ENCODE data around the gene FREY1.
"Not testable (repeated sequence)": the region's sequence is repeated elsewhere in the genome, so short reads cannot be mapped to it uniquely, and the experiment has no call there.

FREY1 gene

GRCh38 chr11:45913942-45914635, 7.0 kb upstream of the FREY1 start:
- DNase-seq (ENCODE audit: low read depth), result no peak

GRCh38 chr11:45913514-45913913, 6.4 kb upstream of the FREY1 start:
- no peak for DNase-seq (ENCODE audit: low read depth)

GRCh38 chr11:45910623-45911022, 3.6 kb upstream of the FREY1 start:
- no peak for DNase-seq (ENCODE audit: low read depth)

- no peak for DNase-seq (ENCODE audit: low read depth)
Measured at GRCh38 chr11:45909594-45910475, 2.8 kb upstream of the FREY1 start.

GRCh38 chr11:45907911-45908370, 870 bp upstream of the FREY1 start:
- no peak for DNase-seq (ENCODE audit: low read depth)

- DNase-seq (ENCODE audit: low read depth), result no peak
Measured at GRCh38 chr11:45906096-45906682, 882 bp downstream of the FREY1 start.

GRCh38 chr11:45905576-45905975, 1.5 kb downstream of the FREY1 start:
- not testable (repeated sequence) for DNase-seq (ENCODE audit: low read depth)

GRCh38 chr11:45905095-45905494, 2.0 kb downstream of the FREY1 start:
- DNase-seq (ENCODE audit: low read depth), result no peak

GRCh38 chr11:45904309-45904915, 2.7 kb downstream of the FREY1 start:
- no peak for DNase-seq (ENCODE audit: low read depth)

GRCh38 chr11:45902452-45903380, 4.4 kb downstream of the FREY1 start:
- DNase-seq (ENCODE audit: low read depth), result no peak

- no peak for DNase-seq (ENCODE audit: low read depth)
Measured at GRCh38 chr11:45901626-45902025, 5.4 kb downstream of the FREY1 start.

GRCh38 chr11:45900916-45901617, 6.0 kb downstream of the FREY1 start:
- no peak for DNase-seq (ENCODE audit: low read depth)

- DNase-seq (ENCODE audit: low read depth), result not testable (repeated sequence)
Measured at GRCh38 chr11:45900175-45900800, 6.8 kb downstream of the FREY1 start.

- DNase-seq (ENCODE audit: low read depth), result peak; percentile 43
Measured at GRCh38 chr11:45899448-45900174, 7.5 kb downstream of the FREY1 start.

- DNase-seq (ENCODE audit: low read depth), result no peak
Measured at GRCh38 chr11:45899086-45899447, 8.0 kb downstream of the FREY1 start.

GRCh38 chr11:45897556-45897955, 9.5 kb downstream of the FREY1 start:
- no peak for DNase-seq (ENCODE audit: low read depth)

GRCh38 chr11:45896422-45896984, 10.6 kb downstream of the FREY1 start:
- DNase-seq (ENCODE audit: low read depth), result no peak

GRCh38 chr11:45895553-45896259, 11.4 kb downstream of the FREY1 start:
- DNase-seq (ENCODE audit: low read depth), result no peak

All from stimulated activated CD8-positive, alpha-beta memory T cell treated with anti-CD3 and anti-CD28 coated beads, Interleukin-7, amount 100 ng/mL, for 24 hours (primary cell).